GM12864 (cell line): ENCODE data around the gene GPSM3.
"Not testable (repeated sequence)": the region's sequence is repeated elsewhere in the genome, so short reads cannot be mapped to it uniquely, and the experiment has no call there.

Experiments
- DNase-seq: peaks from one replicate; pipeline ENCODE4 v3.0.0-alpha.2; 2011; ENCODE audit warnings: low read depth
- H3K4me3 ChIP-seq: 2 replicates; pipeline ENCODE4 v1.5.1; 2011; ENCODE audit warnings: mild to moderate bottlenecking, low read depth, low read length, control low read depth
- CTCF ChIP-seq: IDR thresholded peaks from 2 replicates; pipeline ENCODE4 v1.5.1; 2011; ENCODE audit warnings: low read depth, mild to moderate bottlenecking, moderate library complexity, low read length, control low read depth, inconsistent platforms; ENCODE audit errors: missing control alignments

GPSM3 gene

GRCh38 chr6:32189742-32190053 lies 2.7 kb downstream of the GPSM3 start:
- DNase-seq, result no peak
- no peak for TF ChIP-seq CTCF
- H3K4me3 ChIP-seq, result peak overlapping the region; percentile 97

GRCh38 chr6:32189069-32189741 lies 3.2 kb downstream of the GPSM3 start:
- H3K4me3 ChIP-seq, result peak overlapping the region; percentile 97
- no peak for TF ChIP-seq CTCF
- DNase-seq, result no peak

GRCh38 chr6:32188381-32189068 lies 3.9 kb downstream of the GPSM3 start:
- DNase-seq, result no peak
- peak overlapping the region; percentile 97 for H3K4me3 ChIP-seq

GRCh38 chr6:32187725-32188380 lies 4.6 kb downstream of the GPSM3 start:
- DNase-seq, H3K4me3 ChIP-seq: not testable (repeated sequence)

More at GRCh38 chr6:32188381-32189068, 3.9 kb downstream of the GPSM3 start:
- TF ChIP-seq CTCF, result no peak

- H3K4me3 ChIP-seq, result no peak overlapping the region
- no peak for DNase-seq
- no peak for TF ChIP-seq CTCF
Observed at GRCh38 chr6:32187009-32187709, 5.3 kb downstream of the GPSM3 start.

- DNase-seq, H3K4me3 ChIP-seq: not testable (repeated sequence)
Observed at GRCh38 chr6:32186151-32186840, 6.1 kb downstream of the GPSM3 start.

- DNase-seq, H3K4me3 ChIP-seq: not testable (repeated sequence)
Observed at GRCh38 chr6:32185681-32186131, 6.7 kb downstream of the GPSM3 start.

- no peak for DNase-seq
- TF ChIP-seq CTCF, result no peak
- no peak within 1 kb of the TSS for H3K4me3 ChIP-seq
Observed at GRCh38 chr6:32184084-32184640, 8.3 kb downstream of the GPSM3 start, which contains the start of gene AGER. AGER (minus strand) TSS chr6:32184253; CDS start chr6:32184222, 31 bp downstream.
